Inflammatory macrophage treated with lipopolysaccharide for 4 hours (primary cell): Measurements from ENCODE around the gene C10orf105.

Experiments
- DNase-seq: peaks from one replicate; pipeline ENCODE4 v3.0.0-alpha.2; 2020

Gene C10orf105

DNA sequence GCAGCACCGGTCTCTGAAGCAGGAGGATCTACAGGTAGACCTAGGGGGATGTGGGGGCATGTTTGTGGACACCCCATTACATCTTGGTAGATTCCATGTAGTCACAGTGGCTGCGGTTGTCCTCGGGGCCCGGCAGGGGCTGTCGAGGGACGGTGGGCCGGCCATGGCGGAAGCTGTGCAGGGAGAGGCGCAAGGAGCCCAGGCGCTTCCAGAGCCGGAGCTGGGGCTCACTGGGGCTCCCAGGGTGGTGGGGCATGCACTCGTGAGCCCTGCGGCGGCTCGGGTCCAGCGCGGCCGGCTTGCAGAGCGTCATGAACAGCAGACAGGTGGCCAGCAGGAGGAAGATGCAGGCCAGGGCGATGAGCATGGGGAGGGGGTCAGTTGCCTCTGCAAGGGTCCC is 3.7 kb downstream of the C10orf105 start:
- no peak for DNase-seq

GRCh38 chr10:71715026-71715425 is 4.6 kb downstream of the C10orf105 start:
- no peak for DNase-seq

DNA sequence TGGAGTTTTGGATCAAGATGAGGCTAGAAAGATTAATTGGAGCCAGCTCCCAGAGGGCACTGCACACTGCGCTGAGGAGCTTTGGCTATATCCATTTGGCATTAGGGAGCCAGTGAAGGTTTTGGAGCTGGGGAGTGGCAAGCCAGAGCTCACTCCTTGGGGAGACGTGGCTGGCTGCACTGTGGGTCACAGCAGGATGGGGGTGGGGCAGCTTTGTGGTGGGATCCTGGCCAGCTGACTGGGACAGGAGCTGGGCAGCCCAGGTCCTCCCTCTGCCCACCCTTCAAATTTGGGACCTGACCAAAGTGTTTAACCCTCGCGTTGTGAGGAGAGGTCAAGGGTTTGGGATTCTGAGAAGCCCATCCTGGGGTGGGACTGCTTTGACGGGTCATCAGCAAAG is 5.0 kb downstream of the C10orf105 start:
- no peak for DNase-seq

GRCh38 chr10:71714031-71714410 is 5.6 kb downstream of the C10orf105 start:
- DNase-seq: no peak

- DNase-seq: peak; percentile 87
Measured at GRCh38 chr10:71713135-71714030, 6.2 kb downstream of the C10orf105 start.

DNA sequence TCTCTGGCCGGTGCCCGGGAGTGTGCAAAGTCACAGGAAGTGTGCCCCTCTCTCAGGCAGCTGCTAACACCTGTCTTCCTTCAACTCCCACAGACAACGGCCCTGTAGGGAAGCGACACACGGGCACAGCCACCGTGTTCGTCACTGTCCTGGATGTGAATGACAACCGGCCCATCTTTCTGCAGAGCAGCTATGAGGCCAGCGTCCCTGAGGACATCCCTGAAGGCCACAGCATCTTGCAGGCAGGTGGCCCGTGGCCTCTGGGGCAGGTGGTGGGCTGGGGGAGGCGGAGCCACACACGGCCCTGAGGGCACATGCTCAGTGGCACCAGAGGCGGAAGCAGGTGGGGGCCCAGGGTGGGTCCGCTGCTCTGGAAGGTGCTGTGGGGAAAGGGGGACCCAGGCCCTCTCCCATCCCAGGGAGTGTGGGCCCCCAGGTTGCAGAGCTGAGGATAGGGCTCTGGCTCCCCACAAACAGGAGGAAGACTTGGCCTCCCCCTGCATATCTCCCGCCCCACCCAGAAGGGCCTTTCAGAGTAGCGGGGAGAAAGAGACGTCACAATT is 6.9 kb downstream of the C10orf105 start:
- no peak for DNase-seq

DNA sequence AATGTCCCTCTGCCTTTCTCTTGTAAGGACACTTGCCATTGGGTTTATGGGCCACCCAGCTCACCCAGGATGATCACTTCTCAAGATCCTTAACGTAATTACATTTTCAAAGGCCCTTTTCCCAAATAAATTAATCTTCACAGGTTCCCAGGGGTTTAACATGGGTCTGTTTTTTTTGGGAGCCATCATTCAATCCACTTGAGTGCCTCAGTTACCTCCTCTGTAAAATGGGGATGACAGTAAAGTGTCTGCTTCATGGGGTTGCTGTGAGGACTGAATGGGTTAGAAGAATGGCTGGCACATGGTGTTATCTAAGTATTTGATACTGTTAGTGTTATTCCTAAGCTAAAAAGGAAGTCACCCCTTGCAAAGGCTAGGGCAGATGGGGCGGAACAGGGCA is 7.4 kb downstream of the C10orf105 start:
- DNase-seq: no peak

DNA sequence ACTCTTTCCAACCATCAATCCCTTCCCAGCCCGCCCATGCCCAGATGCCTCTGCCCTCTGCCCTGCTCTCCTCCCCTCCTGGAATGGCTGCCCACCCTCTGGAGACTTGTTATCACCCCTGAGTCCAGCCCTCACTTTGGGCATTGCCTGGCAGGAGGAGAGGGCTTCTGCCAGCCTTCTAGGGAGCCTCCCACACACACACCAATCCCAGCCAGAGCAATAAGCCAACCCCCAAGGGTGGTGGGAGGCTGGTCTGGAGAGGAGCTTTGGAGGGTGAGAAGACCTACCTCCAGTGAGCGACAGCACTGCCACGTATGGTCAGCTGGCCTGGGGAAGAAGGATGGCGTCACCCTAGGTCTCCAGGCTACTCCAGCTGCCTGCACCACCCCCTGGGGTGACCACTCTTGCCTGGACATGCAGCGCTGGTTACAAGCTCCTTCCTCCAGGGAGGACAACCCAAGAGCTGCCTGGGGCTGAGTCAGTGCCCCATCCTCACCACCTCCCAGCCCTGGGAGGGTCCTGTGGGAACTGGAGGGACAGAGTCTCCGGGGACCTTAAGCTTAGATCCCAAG is 8.4 kb downstream of the C10orf105 start:
- no peak for DNase-seq

- DNase-seq: no peak
Measured at GRCh38 chr10:71710519-71710918, 9.1 kb downstream of the C10orf105 start.

DNA sequence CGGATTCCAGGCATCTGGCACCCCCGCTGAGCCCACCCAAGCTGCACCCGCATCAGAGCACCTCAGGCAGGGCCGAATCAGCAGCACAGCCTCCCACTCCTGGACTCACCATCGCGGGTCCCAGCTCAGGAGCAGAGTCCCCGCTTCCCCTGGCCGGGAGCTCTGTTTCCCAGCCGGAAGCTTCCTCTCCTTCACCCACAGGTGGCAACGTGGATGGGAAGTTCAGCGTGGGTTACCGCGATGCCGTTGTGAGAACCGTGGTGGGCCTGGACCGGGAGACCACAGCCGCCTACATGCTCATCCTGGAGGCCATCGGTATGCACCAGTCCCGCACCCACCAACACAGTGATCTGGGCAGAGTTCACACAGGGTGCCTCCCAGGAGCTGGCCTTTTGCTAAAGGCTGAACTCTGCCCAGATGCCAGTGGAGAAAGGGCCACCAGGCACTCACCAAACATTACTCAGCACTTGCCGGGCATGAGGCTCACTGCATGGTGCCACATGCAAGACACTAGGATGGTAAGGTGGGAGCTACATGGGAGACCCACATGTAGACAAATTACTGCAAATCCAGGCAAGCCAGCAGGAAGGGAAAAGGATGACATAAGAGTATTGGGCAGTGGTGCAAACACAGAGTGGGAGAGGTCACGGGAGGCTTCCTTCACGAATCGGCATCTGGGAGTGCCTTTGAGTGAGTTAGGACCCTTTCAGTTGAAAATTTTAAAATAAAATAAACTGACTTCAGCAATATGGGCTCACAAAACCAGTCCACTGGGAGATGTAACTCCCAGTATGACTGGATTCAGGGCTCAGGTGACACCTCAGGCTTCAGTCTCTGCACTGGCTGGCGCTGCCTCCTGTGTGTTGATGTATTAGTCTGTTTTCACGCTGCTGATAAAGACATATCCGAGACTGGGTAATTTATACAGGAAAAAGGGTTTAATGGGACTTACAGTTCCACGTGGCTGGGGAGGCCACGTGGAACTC is 10.4 kb downstream of the C10orf105 start:
- DNase-seq: no peak

DNA sequence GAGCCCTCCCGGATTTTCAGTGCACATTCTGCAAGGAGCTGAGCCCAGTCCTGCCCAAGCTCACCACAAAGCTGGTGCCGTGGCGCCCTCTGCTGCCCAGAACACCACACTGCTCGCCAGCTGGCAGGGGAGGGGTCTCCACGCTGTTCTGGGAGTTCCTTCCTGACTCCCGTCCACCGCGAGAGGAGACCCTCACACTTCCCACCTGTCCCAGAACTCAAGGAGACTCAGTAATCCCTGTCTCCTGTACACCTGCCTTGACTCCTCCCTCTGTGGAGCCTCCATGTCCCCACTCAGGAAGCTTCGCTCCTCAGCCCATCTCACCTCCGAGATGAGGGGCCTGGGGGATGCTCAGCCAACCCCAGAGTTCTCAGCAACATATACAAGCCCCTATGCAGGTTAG is 11.3 kb downstream of the C10orf105 start:
- peak; percentile 29 for DNase-seq

GRCh38 chr10:71707240-71707789 is 12.3 kb downstream of the C10orf105 start:
- no peak for DNase-seq

DNA sequence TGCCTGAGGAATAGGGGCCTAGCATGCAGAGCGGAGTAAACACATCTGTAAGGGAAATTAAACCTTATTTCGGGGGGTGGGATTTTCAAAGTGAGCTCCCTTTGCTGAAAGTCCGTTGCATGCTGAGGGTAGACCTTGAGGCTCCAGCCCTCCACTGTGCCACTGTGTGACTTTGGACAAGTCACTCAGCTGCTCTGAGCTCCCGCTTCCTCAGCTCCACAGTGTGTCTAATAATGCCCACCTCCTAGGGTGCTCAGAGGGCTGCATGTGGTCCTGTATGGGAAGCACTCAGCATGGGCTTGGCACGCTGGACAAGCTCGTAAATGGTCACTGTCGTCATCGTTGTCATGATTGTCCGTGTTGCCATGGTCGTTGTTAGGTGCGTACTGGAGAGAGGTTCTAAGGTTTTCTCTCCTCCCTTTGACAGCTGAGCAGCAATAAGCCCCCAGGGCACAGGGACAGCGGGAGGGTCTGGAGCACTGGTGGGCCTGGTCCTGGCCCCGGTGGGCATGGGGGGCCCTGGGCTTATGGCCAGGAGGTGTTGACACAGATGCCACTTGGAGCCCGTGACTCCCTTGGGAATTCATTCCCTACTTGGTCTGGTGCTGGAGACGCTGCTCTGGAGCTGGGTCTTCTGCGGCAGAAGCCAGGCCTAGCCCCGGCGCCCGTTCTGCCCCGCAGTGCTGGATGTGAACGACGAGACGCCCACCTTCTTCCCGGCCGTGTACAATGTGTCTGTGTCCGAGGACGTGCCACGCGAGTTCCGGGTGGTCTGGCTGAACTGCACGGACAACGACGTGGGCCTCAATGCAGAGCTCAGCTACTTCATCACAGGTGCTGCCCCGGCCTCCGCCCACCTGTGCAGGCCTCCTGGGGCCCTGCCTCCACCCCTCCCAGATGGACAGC is 13.1 kb downstream of the C10orf105 start:
- no peak for DNase-seq

GRCh38 chr10:71705582-71705981 is 14.0 kb downstream of the C10orf105 start:
- DNase-seq: no peak

- no peak for DNase-seq
Measured at GRCh38 chr10:71704816-71705215, 14.8 kb downstream of the C10orf105 start.

GRCh38 chr10:71703577-71703976 is 16.0 kb downstream of the C10orf105 start:
- DNase-seq: no peak

DNA sequence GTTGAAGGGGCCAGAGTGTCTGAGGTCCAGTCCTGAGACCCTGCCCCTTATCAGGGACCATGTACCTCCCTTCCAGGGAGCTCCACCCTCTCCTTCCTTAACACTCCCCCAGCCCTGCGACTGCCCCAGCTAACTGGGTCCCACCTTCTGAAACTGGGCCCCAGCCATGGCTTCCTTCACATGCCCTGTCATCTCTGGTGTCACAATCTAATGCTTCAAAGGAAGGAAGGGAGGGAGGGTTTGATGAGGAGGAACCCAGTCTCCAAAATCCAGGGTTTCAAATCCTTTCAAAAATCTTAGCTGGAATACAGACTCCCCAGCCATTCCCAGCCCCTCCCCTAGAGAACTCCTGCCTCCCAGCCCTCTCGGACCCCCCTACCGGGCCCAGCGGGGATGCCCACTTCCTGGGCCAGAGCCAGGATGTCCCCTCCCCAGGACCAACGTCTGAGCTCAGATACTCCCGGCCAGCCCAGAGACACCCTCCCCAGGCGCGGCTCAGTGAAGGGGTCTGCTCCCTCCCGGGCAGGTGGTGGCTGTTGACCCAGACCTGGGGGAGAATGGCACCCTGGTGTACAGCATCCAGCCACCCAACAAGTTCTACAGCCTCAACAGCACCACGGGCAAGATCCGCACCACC is 18.0 kb downstream of the C10orf105 start:
- peak; percentile 31 for DNase-seq

DNA sequence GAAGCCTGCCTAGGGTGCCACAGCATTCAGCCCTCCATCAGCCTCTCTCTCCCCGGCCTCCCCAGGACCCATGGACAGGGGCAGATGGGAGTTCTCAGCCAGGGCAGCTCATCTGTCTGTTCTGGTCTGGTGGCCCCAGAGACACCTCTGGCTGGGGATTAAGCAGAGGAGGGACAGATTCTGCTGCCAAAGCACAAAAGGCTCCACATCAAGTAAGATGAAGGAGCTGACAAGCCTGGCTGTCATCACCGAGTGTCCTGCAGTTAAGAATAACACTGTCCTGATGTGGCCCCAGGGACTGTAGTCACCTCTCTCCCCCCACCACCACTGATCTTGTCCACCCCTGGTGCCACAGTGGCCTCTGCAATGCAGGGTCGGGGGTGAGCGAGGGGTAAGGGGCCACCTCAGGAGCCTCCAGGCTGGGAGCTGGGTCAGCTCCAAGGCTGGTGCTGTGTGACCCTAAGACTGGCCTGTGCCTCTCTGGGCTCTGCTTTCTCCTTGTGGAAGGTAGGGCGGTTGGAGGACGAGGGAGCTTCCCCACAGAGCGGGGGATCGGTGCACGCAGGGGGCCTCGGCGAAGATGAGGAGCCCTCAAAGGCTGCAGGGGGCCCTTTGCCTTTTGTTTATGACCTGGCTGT is 18.7 kb downstream of the C10orf105 start:
- no peak for DNase-seq

DNA sequence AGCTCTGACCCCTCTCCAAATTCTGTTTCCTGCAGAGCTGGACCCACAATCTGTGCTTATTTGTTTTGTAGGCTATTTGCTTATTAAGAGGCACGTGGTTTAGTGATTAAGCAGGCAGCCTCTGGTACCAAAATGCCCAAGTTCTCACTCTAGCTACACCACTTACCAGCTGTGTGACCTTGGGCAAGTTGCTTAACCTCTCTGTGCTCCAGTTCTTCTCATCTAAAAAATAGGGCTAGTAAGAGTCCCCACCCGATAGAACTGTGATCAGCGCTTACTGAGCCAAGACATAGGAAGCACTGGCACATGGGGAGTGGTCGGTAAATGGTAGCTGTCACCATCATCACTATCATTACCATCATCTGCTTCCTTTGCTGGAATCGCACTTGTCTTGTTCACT is 20.8 kb downstream of the C10orf105 start:
- DNase-seq: no peak

- DNase-seq: no peak
Measured at GRCh38 chr10:71697938-71698709, 21.5 kb downstream of the C10orf105 start.
